HepG2 (cell line): ENCODE measurements around the gene SLC4A2. TPM values are rescaled to one million over a fixed set of nuclear protein-coding genes. Genes with fewer than 3 reads are reported as not detected.
A peak's percentile ranks its signal among the peaks of the same experiment; 100 is the strongest.

ENCODE experiments used
- ATAC-seq: fragments of 200-7000 bp; cut with Tn5 transposase; 3 replicates; pipeline ENCODE4 v1.9.1; 2020; ENCODE audit warnings: mild to moderate bottlenecking, moderate library complexity
- BruUV-seq: library from RNA; stranded (reverse); fragments of 400-500 nt; replicated peaks from 2 replicates; lab custom pipeline; 2021; lab: Mats Ljungman, UMichigan
- CTCF ChIA-PET: fragments of 300-600 bp; formaldehyde crosslinking; extraction: SDS; loops from one replicate; lab custom pipeline; 2021; ENCODE audit warnings: low total read pairs, inconsistent platforms, low intra/inter-chr PET ratio; lab: Yijun Ruan, JAX
- POLR2A ChIA-PET: fragments of 350-600 bp; sonication (Branson Sonifier 250); formaldehyde crosslinking; loops from one replicate; lab custom pipeline; 2020; ENCODE audit warnings: antibody characterized with exemption, inconsistent platforms; lab: Yijun Ruan, JAX
- DNase-seq: peaks from one replicate; pipeline ENCODE4 v3.0.0-alpha.2; 2015; ENCODE audit warnings: low spot score
- FAIRE-seq: peaks from 3 replicates; lab custom pipeline; 2011; peaks lifted over from hg19 to GRCh38; lab: Jason Lieb, UNC
- H2AFZ ChIP-seq: one replicate; pipeline ENCODE4 v1.6.1; 2011; ENCODE audit warnings: low read length, inconsistent platforms
- H3K27ac ChIP-seq: fragments of 300-600 bp; 3 replicates; pipeline ENCODE4 v1.8.0; 2011; ENCODE audit warnings: mixed run types, mild to moderate bottlenecking, mixed read lengths, low read length, inconsistent platforms; ENCODE audit not compliant: insufficient read depth; ENCODE audit errors: extremely low read length
- H3K27me3 ChIP-seq, 2 experiments: fragments of 200-600 bp in 1 of 2; 2 replicates in 1 of 2; 3 replicates in 1 of 2; pipeline versions ENCODE4 v1.6.0 to v1.8.0; 2011; ENCODE audit warnings: low read length in 2 of 2, mild to moderate bottlenecking in 2 of 2, moderate library complexity in 2 of 2, inconsistent platforms in 1 of 2; ENCODE audit not compliant: insufficient read depth in 2 of 2, control insufficient read depth in 1 of 2
- H3K36me3 ChIP-seq, 2 experiments: fragments of 200-600 bp in 1 of 2; replicated peaks in 1 of 2; 2 replicates in 1 of 2; 3 replicates in 1 of 2; pipeline versions ENCODE4 v1.5.1 to v1.8.0; 2011; ENCODE audit warnings: low read length in 2 of 2, inconsistent platforms in 1 of 2; ENCODE audit not compliant: insufficient read depth in 2 of 2, control insufficient read depth in 1 of 2
- H3K4me1 ChIP-seq: 2 replicates; pipeline ENCODE4 v1.5.1; 2012; ENCODE audit warnings: low read length, inconsistent platforms; ENCODE audit not compliant: insufficient read depth
- H3K4me2 ChIP-seq: 2 replicates; pipeline ENCODE4 v1.6.0; 2011; ENCODE audit warnings: low read depth, low read length, inconsistent platforms
- H3K4me3 ChIP-seq, 3 experiments: fragments of 200-600 bp in 1 of 3; sonication (generic), shearing (Covaris generic) in 1 of 3; replicated peaks in 1 of 3; 2 replicates each; pipeline ENCODE4 v1.5.1; 2011 to 2016; ENCODE audit warnings: low read length in 3 of 3, inconsistent platforms in 2 of 3, low read depth in 2 of 3, mild to moderate bottlenecking in 2 of 3, control low read depth in 1 of 3, mixed read lengths in 1 of 3; ENCODE audit not compliant: insufficient read depth in 1 of 3
- H3K79me2 ChIP-seq: one replicate; pipeline ENCODE4 v1.6.1; 2011; ENCODE audit warnings: low read length, inconsistent platforms; ENCODE audit not compliant: insufficient read depth
- H3K9ac ChIP-seq: 2 replicates; pipeline ENCODE4 v1.6.0; 2011; ENCODE audit warnings: mild to moderate bottlenecking, low read depth, low read length, inconsistent platforms; ENCODE audit not compliant: insufficient read depth
- H3K9me3 ChIP-seq: 2 replicates; pipeline ENCODE4 v1.5.1; 2012; ENCODE audit warnings: mild to moderate bottlenecking, low read length
- H4K20me1 ChIP-seq: 2 replicates; pipeline ENCODE4 v1.6.0; 2011; ENCODE audit warnings: inconsistent platforms, mild to moderate bottlenecking, low read length, moderate library complexity; ENCODE audit not compliant: insufficient read depth
- AGO1 ChIP-seq: fragments of 200-400 bp; formaldehyde crosslinking; IDR thresholded peaks from 2 replicates; pipeline ENCODE4 v1.6.1; 2017; ENCODE audit warnings: mild to moderate bottlenecking, low read depth, low read length, moderate library complexity; ENCODE audit not compliant: poor library complexity, severe bottlenecking
- IRF9 ChIP-seq: sonication (generic); formaldehyde crosslinking; IDR thresholded peaks from 2 replicates; pipeline ENCODE4 v1.8.0; 2022; ENCODE audit warnings: missing genetic modification reagents, mild to moderate bottlenecking, borderline replicate concordance
- KAT2B ChIP-seq: fragments of 150-350 bp; IDR thresholded peaks from 2 replicates; pipeline ENCODE4 v1.6.1; 2014; ENCODE audit warnings: low read depth, low read length, borderline replicate concordance
- MAX ChIP-seq: IDR thresholded peaks from 2 replicates; pipeline ENCODE4 v1.6.1; 2012; ENCODE audit warnings: inconsistent platforms
- MXD3 ChIP-seq: IDR thresholded peaks from 2 replicates; pipeline ENCODE4 v1.6.1; 2016; ENCODE audit warnings: mild to moderate bottlenecking, missing biosample characterization, missing genetic modification reagents
- MYPOP ChIP-seq: sonication (generic); formaldehyde crosslinking; IDR thresholded peaks from 2 replicates; pipeline ENCODE4 v1.8.1; 2023; ENCODE audit warnings: mild to moderate bottlenecking, moderate library complexity, missing genetic modification reagents
- NFAT5 ChIP-seq: sonication (generic); formaldehyde crosslinking; IDR thresholded peaks from 2 replicates; pipeline ENCODE4 v1.4.0; 2020; ENCODE audit warnings: missing genetic modification reagents
- POGK ChIP-seq: sonication (generic); formaldehyde crosslinking; conservative IDR thresholded peaks from 2 replicates; pipeline ENCODE4 v1.8.0; 2022; ENCODE audit warnings: mild to moderate bottlenecking, moderate library complexity, missing genetic modification reagents
- SRSF9 ChIP-seq: fragments of 200-400 bp; formaldehyde crosslinking; IDR thresholded peaks from 2 replicates; pipeline ENCODE4 v1.6.1; 2018; ENCODE audit warnings: borderline replicate concordance, mild to moderate bottlenecking, low read depth, low read length; ENCODE audit not compliant: insufficient read depth, poor library complexity, severe bottlenecking
- TAF1 ChIP-seq: sonication (generic); formaldehyde crosslinking; IDR thresholded peaks from 2 replicates; pipeline ENCODE4 v1.4.0; 2020; ENCODE audit warnings: missing genetic modification reagents
- ZFY ChIP-seq: sonication (generic); formaldehyde crosslinking; IDR thresholded peaks from 2 replicates; pipeline ENCODE4 v1.4.0; 2020; ENCODE audit warnings: missing genetic modification reagents
- ZNF234 ChIP-seq: sonication (generic); formaldehyde crosslinking; conservative IDR thresholded peaks from 2 replicates; pipeline ENCODE4 v1.5.1; 2020; ENCODE audit warnings: mild to moderate bottlenecking, missing genetic modification reagents
- WGBS: methylation state at CpG from one replicate; pipeline ENCODE4 v1.1.6; 2017; ENCODE audit warnings: low lambda C conversion rate; 5-methylcytosine and 5-hydroxymethylcytosine counted together
- in situ Hi-C: cut with HindIII; loops from 2 replicates; pipeline ENCODE4 v1.10.0; 2017; ENCODE audit warnings: low pct_unique_long_range_greater_than_20kb; ENCODE audit not compliant: extremely low pct_ligation_motif_present
- intact Hi-C: fragments of 100-400 bp; cut with micrococcal nuclease; formaldehyde crosslinking; loops from one replicate; pipeline ENCODE4 v1.10.0; 2022; ENCODE audit not compliant: unreplicated experiment
- polyA plus RNA-seq, 8 experiments: library from polyadenylated mRNA; depleted of rRNA in 3 of 8; stranded (reverse) in 7 of 8; unstranded in 1 of 8; fragments of >200 nt; fragmentation: Illumina TruSeq in 4 of 8; extraction: Trizol in 4 of 8; gene quantifications; 2 replicates each; pipeline versions ENCODE4 v1.2.1 to v1.2.3, GENCODE V29; 2011 to 2016; ENCODE audit warnings: low read depth in 4 of 8, missing spikeins in 1 of 8, mixed read lengths in 1 of 8; ENCODE audit not compliant: insufficient read depth in 1 of 8
- total RNA-seq, 5 experiments: library from RNA; depleted of rRNA; stranded (reverse); fragments of >200 nt; fragmentation: Illumina TruSeq; extraction: Trizol; gene quantifications; 2 replicates each; pipeline ENCODE4 v1.2.3, GENCODE V29; 2016; ENCODE audit warnings: low read depth in 1 of 5

SLC4A2 gene
- total and polyA plus RNA-seq, 2 of the 13 experiments (the other 11 are each of a cell fraction or from before 2014, with no cell fraction given) = 51.9 to 73.4 TPM

- no peak for DNase-seq
- intact Hi-C loops (no loop called here), in situ Hi-C loops (no loop called here)
- ATAC-seq = peak; percentile 5
- Histone ChIP-seq H3K36me3 (no peaks in the 10 kb centered on the region; a peak in 1 of 5 replicates), H3K9me3 (no peaks in the 10 kb centered on the region), H3K27me3 (peaks cover 12 to 50% of the 10 kb centered on the region in 2 experiments), H3K9ac (no peak overlapping the region), H3K4me1 (peaks cover 48% of the 10 kb centered on the region), H2AFZ (no peak overlapping the region), H3K4me3 (peak overlapping the region; percentile 23 to 70 (median 25); a peak in 4 of 6 replicates), H3K27ac (no peak overlapping the region), H3K4me2 (peak overlapping the region; percentile 78), H3K79me2 (no peaks in the 10 kb centered on the region), H4K20me1 (no peaks in the 10 kb centered on the region)
- POLR2A ChIA-PET = interaction anchor here (1.3 to 1.4 kb wide), 3 partner anchors 9 to 10 kb away, joined by 3 to 6 read pairs (median 4); partner anchors contain the start of gene ABCB8
- no peak for FAIRE-seq
- no TSS peak for BruUV-seq
- 26% methylated on average over 26 of the region's 82 CpGs for WGBS
- CTCF ChIA-PET = interaction anchor here (0.8 to 1.5 kb wide), 4 partner anchors 32 to 120 kb away, joined by 3 to 5 read pairs (median 4); no protein-coding TSS in a partner anchor
- 0 out of 2 replicates have a peak, but pooled peaks have one; percentile 2 for TF ChIP-seq POGK (CRISPR knock-in tag)
- TF ChIP-seq MAX = peak; percentile 75
- TF ChIP-seq IRF9 (CRISPR knock-in tag) = peak; percentile 5; the same call in 1 of the 2 replicates
- peak; percentile 19; the same call in 1 of the 2 replicates for TF ChIP-seq ZFY
- no peak for TF ChIP-seq ZNF234 (CRISPR knock-in tag)
- no peak for TF ChIP-seq TAF1 (CRISPR knock-in tag)
- peak; percentile 25 for TF ChIP-seq AGO1
- TF ChIP-seq MYPOP (CRISPR knock-in tag) = 0 out of 2 replicates have a peak, but pooled peaks have one; percentile 20
- TF ChIP-seq NFAT5 (CRISPR knock-in tag) = no peak
- TF ChIP-seq KAT2B = no peak
- TF ChIP-seq MXD3 = no peak
- no peak for TF ChIP-seq SRSF9
Observed at GRCh38 chr7:151018421-151019129, 40.8 kb upstream of the SLC4A2 start.
